ENCODE measurements around the gene LPCAT1. TPM values are rescaled to one million over a fixed set of nuclear protein-coding genes. Genes with fewer than 3 reads are reported as not detected.

The LPCAT1 gene
- total RNA-seq, 6 experiments from 2014 or later: 37.5 to 53.5 (median 44.1) TPM

- Mint-ChIP-seq H3K27me3 (ENCODE audit: insufficient read depth) (peaks cover 32% of the 10 kb centered on the region), H3K4me1 (ENCODE audit: low read depth) (no peaks in the 10 kb centered on the region), H3K9me3 (peaks cover 9% of the 10 kb centered on the region), H3K4me3 (no peak overlapping the region), H3K36me3 (ENCODE audit: low read depth) (peaks cover 7% of the 10 kb centered on the region), H3K27ac (no peak overlapping the region)
- TF ChIP-seq, protein P1, sequence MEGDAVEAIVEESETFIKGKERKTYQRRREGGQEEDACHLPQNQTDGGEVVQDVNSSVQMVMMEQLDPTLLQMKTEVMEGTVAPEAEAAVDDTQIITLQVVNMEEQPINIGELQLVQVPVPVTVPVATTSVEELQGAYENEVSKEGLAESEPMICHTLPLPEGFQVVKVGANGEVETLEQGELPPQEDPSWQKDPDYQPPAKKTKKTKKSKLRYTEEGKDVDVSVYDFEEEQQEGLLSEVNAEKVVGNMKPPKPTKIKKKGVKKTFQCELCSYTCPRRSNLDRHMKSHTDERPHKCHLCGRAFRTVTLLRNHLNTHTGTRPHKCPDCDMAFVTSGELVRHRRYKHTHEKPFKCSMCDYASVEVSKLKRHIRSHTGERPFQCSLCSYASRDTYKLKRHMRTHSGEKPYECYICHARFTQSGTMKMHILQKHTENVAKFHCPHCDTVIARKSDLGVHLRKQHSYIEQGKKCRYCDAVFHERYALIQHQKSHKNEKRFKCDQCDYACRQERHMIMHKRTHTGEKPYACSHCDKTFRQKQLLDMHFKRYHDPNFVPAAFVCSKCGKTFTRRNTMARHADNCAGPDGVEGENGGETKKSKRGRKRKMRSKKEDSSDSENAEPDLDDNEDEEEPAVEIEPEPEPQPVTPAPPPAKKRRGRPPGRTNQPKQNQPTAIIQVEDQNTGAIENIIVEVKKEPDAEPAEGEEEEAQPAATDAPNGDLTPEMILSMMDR (IDR thresholded peaks at IDR 0.05): no peak
- no peak for DNase-seq
These were observed 75.2 kb downstream of the LPCAT1 start for GRCh38 chr5:1448511-1449011.

DNA sequence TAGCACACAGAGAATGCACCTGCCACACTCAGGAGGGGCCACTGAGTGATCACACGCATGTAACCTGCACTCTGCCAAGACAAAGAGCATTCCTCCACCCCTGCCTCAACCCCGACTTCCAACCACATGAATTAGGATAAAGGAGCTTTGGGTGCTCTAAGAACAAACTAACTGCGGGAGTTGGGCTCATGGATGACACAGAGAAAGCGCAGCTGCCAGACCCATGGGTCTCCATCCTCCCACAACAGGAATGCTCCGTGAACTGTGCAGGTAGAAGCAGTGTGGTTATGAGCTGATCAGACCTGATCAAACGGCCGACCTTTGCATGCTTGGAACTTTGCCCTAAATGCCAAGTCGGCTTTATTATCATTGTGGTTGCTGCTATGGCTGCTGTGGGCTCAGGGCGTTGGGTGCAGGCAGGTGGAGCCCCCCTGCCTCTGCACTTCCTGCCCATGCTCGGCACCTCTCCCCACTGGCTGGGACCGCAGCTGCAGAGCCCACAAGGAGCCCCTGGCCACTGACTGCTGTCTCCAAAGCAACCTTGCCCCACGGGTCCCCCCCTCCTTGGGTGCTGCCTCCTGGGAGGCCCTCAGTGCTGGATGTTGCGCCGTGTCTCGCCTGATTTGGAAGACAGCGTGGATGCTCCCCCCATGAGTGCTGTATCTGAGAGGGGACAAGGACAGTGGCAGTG is 75.9 kb downstream of the LPCAT1 start:
- TF ChIP-seq, protein P1 (IDR thresholded peaks at IDR 0.05): no peak
- H3K36me3 Mint-ChIP-seq (ENCODE audit: low read depth): no peaks in the 10 kb centered on the region; the same call in 1 of the 2 replicates
- H3K27me3 Mint-ChIP-seq (ENCODE audit: insufficient read depth): peaks cover 38% of the 10 kb centered on the region
- no peaks in the 10 kb centered on the region for H3K4me1 Mint-ChIP-seq (ENCODE audit: low read depth)
- H3K9me3 Mint-ChIP-seq: peaks cover 2% of the 10 kb centered on the region; the same call in 1 of the 2 replicates
- no peak overlapping the region for H3K27ac Mint-ChIP-seq
- no peak for DNase-seq
- H3K4me3 Mint-ChIP-seq: no peak overlapping the region

GRCh38 chr5:1446602-1447343 is 77.0 kb downstream of the LPCAT1 start:
- Mint-ChIP-seq H3K4me3 (no peak overlapping the region), H3K27me3 (ENCODE audit: insufficient read depth) (peaks cover 39% of the 10 kb centered on the region), H3K4me1 (ENCODE audit: low read depth) (no peaks in the 10 kb centered on the region), H3K27ac (no peak overlapping the region), H3K9me3 (no peaks in the 10 kb centered on the region), H3K36me3 (ENCODE audit: low read depth) (no peaks in the 10 kb centered on the region)
- DNase-seq: no peak
- TF ChIP-seq, protein P1 (IDR thresholded peaks at IDR 0.05): no peak

DNA sequence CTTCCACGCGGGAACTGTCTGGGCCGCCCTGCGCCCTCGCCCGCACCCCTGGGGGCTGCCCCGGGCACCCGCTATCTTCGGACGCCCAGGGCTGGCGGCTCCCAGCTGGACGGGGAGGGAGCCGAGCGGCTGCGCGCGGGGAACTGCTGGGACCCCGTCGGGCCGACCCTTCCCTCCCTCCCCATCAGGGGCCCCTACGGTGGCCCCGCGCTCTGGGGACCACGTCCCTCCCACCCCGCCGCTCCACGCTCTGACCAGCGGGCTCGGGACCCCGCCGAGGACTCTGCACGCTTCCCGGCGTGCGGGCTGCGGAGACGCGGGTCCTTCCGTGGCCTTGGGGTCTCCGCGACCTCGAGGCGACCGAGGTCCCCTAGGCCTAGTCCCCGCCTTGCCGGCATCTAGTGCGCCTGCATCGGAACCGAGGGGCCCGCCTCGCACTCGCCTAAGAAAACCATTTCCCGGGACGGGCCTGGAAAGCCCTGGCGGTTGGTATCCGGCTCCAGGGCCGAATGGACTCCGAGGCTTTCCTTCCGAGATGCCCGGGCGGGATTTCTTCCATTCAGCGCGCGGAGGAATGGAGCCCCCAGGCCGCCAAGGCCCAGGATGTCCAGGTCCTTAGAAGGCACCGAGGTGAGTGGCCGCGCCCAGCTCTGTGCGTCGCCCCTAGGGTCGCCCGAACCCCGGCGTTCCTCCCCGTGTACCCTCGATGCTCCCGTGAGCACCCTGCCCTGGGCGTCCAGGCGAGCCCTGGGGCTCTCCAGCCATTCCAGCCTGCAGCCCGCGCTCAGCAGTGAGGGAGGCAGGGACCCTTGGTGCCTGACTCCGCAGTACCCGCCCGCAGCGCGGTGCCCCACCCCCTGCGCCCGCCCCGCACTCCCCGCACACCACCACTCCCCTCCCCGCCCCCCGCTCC is 77.8 kb downstream of the LPCAT1 start:
- TF ChIP-seq, protein P1 (IDR thresholded peaks at IDR 0.05): no peak
- H3K27ac Mint-ChIP-seq: no peak overlapping the region
- H3K36me3 Mint-ChIP-seq (ENCODE audit: low read depth): no peaks in the 10 kb centered on the region
- H3K4me3 Mint-ChIP-seq: no peak overlapping the region
- peaks cover 40% of the 10 kb centered on the region for H3K27me3 Mint-ChIP-seq (ENCODE audit: insufficient read depth)
- H3K9me3 Mint-ChIP-seq: peaks cover under 1% of the 10 kb centered on the region; the same call in 1 of the 2 replicates
- no peak for DNase-seq
- no peaks in the 10 kb centered on the region for H3K4me1 Mint-ChIP-seq (ENCODE audit: low read depth)

DNA sequence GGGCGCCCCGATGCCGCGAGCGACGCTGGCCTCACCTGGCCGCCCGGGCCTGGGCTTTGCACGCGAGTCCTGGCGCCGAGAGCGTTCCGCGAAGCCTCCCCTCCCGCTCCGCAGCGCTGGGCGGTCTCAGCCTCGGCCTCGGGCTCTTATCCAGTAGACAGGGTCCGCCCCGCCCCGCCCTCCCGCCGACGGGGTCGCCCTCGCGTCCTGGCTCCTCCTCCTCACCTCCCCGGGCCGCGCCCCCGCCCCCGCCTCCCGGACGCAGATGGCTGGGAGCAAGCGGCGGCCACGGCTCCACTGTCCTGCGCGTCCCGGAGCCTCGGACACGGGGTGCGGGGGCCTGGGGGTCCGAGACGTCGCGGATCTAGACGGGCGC is 78.5 kb downstream of the LPCAT1 start, which contains the start of gene SLC6A3:
TSS of gene SLC6A3 (minus strand) at position 128 of the 376 bp plus-strand sequence. CDS start 2,243 bp downstream, outside the sequence.
- Mint-ChIP-seq H3K4me3 (no peak within 1 kb of the TSS), H3K36me3 (ENCODE audit: low read depth) (peaks cover under 1% of the 10 kb centered on the region), H3K9me3 (peaks cover 7% of the 10 kb centered on the region), H3K4me1 (ENCODE audit: low read depth) (no peaks in the 10 kb centered on the region), H3K27ac (no peak within 1 kb of the TSS), H3K27me3 (ENCODE audit: insufficient read depth) (peaks cover 37% of the 10 kb centered on the region)
- DNase-seq: no peak
- TF ChIP-seq, protein P1 (IDR thresholded peaks at IDR 0.05): no peak
